ENCODE measurements around the gene DMRTA2.

Gene DMRTA2

DNA sequence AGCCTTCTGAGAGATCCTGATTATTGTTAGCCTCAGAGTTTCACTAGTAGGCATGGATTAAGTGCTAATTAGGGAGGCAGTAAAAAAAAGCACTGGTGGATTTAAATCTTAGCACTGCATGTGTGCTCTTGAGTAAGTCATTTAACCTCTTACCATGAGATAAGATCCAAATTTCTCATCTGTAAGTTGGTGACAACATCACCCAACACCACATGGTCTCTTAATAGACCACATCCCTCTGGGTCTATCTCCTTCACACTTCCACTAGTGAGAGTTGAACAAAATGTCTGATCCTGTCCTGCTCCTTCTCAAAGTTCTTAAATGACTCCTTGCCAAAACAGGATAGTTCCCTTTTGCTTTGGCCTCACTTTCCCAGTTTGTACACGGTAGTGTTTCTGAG is 29.5 kb upstream of the DMRTA2 start:
- H3K9me3 ChIP-seq (ENCODE audit: low read length), result no peaks in the 10 kb centered on the region
- no peak overlapping the region for H3K4me2 ChIP-seq (ENCODE audit: low read length)
- H3K4me3 ChIP-seq (ENCODE audit: low read depth, low read length, poor library complexity, severe bottlenecking), result no peak overlapping the region
- peaks cover under 1% of the 10 kb centered on the region; the same call in 1 of the 2 replicates for H3K36me3 ChIP-seq (ENCODE audit: insufficient read depth, low read length)
- no peaks in the 10 kb centered on the region for H3F3A ChIP-seq (ENCODE audit: insufficient read depth, low read length)
- no peaks in the 10 kb centered on the region for H3K4me1 ChIP-seq (ENCODE audit: insufficient read depth, low read length, severe bottlenecking)
- H3K27ac ChIP-seq (ENCODE audit: low read depth, low read length, poor library complexity, severe bottlenecking), result no peak overlapping the region
- H3K9me2 ChIP-seq (ENCODE audit: low read depth, low read length), result no peaks in the 10 kb centered on the region
- no peaks in the 10 kb centered on the region for H3K79me2 ChIP-seq (ENCODE audit: insufficient read depth, low read length)
- no peak overlapping the region for H3K9ac ChIP-seq (ENCODE audit: low read length)
- no peaks in the 10 kb centered on the region for H3K27me3 ChIP-seq (ENCODE audit: insufficient read depth, low read length)
- H2AFZ ChIP-seq (ENCODE audit: low read length), result no peak overlapping the region
- no peaks in the 10 kb centered on the region for H4K20me1 ChIP-seq (ENCODE audit: insufficient read depth, low read length)
- TF ChIP-seq, protein P1, sequence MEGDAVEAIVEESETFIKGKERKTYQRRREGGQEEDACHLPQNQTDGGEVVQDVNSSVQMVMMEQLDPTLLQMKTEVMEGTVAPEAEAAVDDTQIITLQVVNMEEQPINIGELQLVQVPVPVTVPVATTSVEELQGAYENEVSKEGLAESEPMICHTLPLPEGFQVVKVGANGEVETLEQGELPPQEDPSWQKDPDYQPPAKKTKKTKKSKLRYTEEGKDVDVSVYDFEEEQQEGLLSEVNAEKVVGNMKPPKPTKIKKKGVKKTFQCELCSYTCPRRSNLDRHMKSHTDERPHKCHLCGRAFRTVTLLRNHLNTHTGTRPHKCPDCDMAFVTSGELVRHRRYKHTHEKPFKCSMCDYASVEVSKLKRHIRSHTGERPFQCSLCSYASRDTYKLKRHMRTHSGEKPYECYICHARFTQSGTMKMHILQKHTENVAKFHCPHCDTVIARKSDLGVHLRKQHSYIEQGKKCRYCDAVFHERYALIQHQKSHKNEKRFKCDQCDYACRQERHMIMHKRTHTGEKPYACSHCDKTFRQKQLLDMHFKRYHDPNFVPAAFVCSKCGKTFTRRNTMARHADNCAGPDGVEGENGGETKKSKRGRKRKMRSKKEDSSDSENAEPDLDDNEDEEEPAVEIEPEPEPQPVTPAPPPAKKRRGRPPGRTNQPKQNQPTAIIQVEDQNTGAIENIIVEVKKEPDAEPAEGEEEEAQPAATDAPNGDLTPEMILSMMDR (IDR thresholded peaks at IDR 0.05; ENCODE audit: low read length), result no peak
- TF ChIP-seq EZH2 (IDR thresholded peaks at IDR 0.05; ENCODE audit: borderline replicate concordance, low read length), result no peak

DNA sequence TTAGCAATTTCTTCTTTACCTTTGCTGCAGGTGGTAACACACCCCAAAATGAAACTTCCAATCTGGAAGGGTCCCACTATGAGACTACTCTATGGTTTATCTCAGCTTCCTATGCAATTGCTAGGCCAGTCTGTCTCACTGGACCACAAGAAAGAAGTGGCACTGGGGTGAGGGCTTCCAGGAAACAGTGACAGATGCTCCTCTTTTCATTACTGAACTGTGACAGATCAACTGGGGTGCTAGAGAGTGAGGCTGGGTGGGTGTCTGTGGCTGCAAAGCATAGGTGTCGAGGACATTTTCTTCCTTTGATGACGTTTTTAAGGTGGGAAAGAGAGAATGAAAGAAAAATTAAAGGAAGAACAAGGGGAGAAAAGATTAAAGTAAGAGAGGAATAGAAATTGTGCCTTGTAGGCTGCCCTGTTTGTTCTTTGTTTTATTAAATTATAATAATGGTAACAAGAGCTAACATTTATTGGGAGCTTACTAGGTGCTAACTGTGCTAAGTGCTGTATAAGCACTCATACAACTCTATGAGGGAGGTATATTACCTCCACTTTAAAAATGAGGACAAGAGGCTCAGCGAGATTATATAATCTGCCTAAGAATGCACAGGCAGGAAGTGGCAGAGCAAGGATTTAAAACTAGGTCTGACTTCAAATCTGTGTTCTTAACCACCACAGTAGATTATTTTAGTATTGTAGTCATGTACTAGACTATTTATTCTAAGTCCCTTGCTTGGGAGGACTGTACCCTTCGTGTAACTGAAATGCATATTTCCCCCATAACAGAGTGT is 27.8 kb upstream of the DMRTA2 start:
- no peaks in the 10 kb centered on the region for H4K20me1 ChIP-seq (ENCODE audit: insufficient read depth, low read length)
- no peak for TF ChIP-seq EZH2 (IDR thresholded peaks at IDR 0.05; ENCODE audit: borderline replicate concordance, low read length)
- TF ChIP-seq, protein P1 (IDR thresholded peaks at IDR 0.05; ENCODE audit: low read length), result no peak
- no peaks in the 10 kb centered on the region for H3K9me2 ChIP-seq (ENCODE audit: low read depth, low read length)
- no peaks in the 10 kb centered on the region for H3K27me3 ChIP-seq (ENCODE audit: insufficient read depth, low read length)
- H2AFZ ChIP-seq (ENCODE audit: low read length), result no peak overlapping the region
- H3K9ac ChIP-seq (ENCODE audit: low read length), result no peak overlapping the region
- no peaks in the 10 kb centered on the region for H3K4me1 ChIP-seq (ENCODE audit: insufficient read depth, low read length, severe bottlenecking)
- no peaks in the 10 kb centered on the region for H3K79me2 ChIP-seq (ENCODE audit: insufficient read depth, low read length)
- H3F3A ChIP-seq (ENCODE audit: insufficient read depth, low read length), result no peaks in the 10 kb centered on the region
- no peaks in the 10 kb centered on the region for H3K9me3 ChIP-seq (ENCODE audit: low read length)
- no peak overlapping the region for H3K4me3 ChIP-seq (ENCODE audit: low read depth, low read length, poor library complexity, severe bottlenecking)
- peaks cover 4% of the 10 kb centered on the region; the same call in 1 of the 2 replicates for H3K36me3 ChIP-seq (ENCODE audit: insufficient read depth, low read length)
- no peak overlapping the region for H3K4me2 ChIP-seq (ENCODE audit: low read length)
- no peak overlapping the region for H3K27ac ChIP-seq (ENCODE audit: low read depth, low read length, poor library complexity, severe bottlenecking)

DNA sequence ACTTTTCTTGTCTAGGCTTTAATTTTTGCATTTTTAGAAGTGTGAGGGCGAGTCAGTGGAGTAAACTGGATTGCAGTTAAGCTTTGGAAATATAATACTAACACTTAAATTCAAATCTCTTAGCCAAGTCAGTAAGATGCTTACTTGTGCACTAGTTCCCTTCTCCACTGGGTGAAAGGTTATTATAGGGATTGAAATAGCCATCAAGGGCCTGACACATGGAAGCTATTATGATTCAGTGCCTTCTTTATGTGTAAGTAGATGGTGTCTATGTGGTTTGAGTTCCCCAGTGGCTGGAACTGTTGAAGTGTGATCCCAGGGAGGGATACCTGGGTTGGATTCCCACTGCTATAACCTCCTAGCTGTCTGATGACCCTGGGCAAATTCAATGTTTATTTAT is 24.7 kb upstream of the DMRTA2 start:
- Histone ChIP-seq H3K9me3 (ENCODE audit: low read length) (no peaks in the 10 kb centered on the region), H3K36me3 (ENCODE audit: insufficient read depth, low read length) (peaks cover 4% of the 10 kb centered on the region; the same call in 1 of the 2 replicates), H3K4me1 (ENCODE audit: insufficient read depth, low read length, severe bottlenecking) (no peaks in the 10 kb centered on the region), H3K9me2 (ENCODE audit: low read depth, low read length) (no peaks in the 10 kb centered on the region), H3K4me3 (ENCODE audit: low read depth, low read length, poor library complexity, severe bottlenecking) (no peak overlapping the region), H4K20me1 (ENCODE audit: insufficient read depth, low read length) (no peaks in the 10 kb centered on the region), H3K27me3 (ENCODE audit: insufficient read depth, low read length) (no peaks in the 10 kb centered on the region), H3K4me2 (ENCODE audit: low read length) (no peak overlapping the region), H3K9ac (ENCODE audit: low read length) (no peak overlapping the region), H2AFZ (ENCODE audit: low read length) (no peak overlapping the region), H3K27ac (ENCODE audit: low read depth, low read length, poor library complexity, severe bottlenecking) (no peak overlapping the region), H3F3A (ENCODE audit: insufficient read depth, low read length) (no peaks in the 10 kb centered on the region), H3K79me2 (ENCODE audit: insufficient read depth, low read length) (no peaks in the 10 kb centered on the region)
- no peak for TF ChIP-seq EZH2 (IDR thresholded peaks at IDR 0.05; ENCODE audit: borderline replicate concordance, low read length)
- TF ChIP-seq, protein P1 (IDR thresholded peaks at IDR 0.05; ENCODE audit: low read length), result no peak
